ENCODE measurements around the gene AP4S1. TPM values are rescaled to one million over a fixed set of nuclear protein-coding genes. Genes with fewer than 3 reads are reported as not detected.
"Not testable (repeated sequence)": the region's sequence is repeated elsewhere in the genome, so short reads cannot be mapped to it uniquely, and the experiment has no call there.

AP4S1 gene
- total and polyA plus RNA-seq, 2 of the 8 experiments (the other 6 are each of a cell fraction or from before 2014, with no cell fraction given): 2.8 to 9.9 TPM

DNA sequence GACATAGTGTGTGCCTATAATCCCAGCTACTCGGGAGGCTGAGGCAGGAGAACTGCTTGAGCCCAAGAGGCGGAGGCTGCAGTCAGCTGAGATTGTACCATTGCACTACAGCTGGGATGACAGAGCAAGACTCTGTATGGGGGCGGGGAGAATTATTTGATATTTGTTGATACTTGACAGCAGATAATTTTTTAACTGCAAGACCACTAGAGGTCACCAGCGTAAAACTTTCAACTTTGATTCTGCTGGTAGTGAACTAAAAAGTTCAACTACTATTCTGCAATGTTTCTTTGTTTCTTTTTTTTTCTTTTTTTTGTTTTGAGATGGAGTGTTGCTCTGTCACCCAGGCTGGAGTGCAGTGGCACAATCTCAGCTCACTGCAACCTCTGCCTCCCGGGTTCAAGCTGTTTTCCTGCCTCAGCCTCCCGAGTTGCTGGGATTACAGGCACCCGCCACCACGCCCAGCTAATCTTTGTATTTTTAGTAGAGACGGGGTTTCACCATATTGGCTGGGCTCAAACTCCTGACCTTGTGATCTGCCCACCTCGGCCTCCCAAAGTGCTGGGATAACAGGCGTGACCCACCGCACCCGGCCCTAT lies 45.2 kb upstream of the AP4S1 start:
- H2AFZ ChIP-seq (ENCODE audit: low read length); H3K9me3 ChIP-seq (ENCODE audit: insufficient read depth in 2 of 2, low read depth in 1 of 2, low read length in 1 of 2); H3K18ac ChIP-seq (ENCODE audit: extremely low read depth, low read length); H3K56ac ChIP-seq (replicated peaks; ENCODE audit: insufficient read length, low read depth, low read length); H3K27ac ChIP-seq (ENCODE audit: low read depth, low read length); H2BK5ac ChIP-seq (ENCODE audit: low read depth, low read length); H3K4ac ChIP-seq (replicated peaks; ENCODE audit: insufficient read length, low read depth, low read length); H2AK5ac ChIP-seq (ENCODE audit: low read depth, low read length); H4K8ac ChIP-seq (ENCODE audit: extremely low read depth, insufficient read depth, low read length); H3K36me3 ChIP-seq (ENCODE audit: control insufficient read depth in 2 of 4, insufficient read depth in 4 of 4, low read length in 3 of 4); POLR2A ChIA-PET (ENCODE audit: partially characterized antibody); H3K23ac ChIP-seq (ENCODE audit: insufficient read length); H4K91ac ChIP-seq (replicated peaks; ENCODE audit: insufficient read length, low read length); H2BK12ac ChIP-seq (ENCODE audit: low read depth, low read length); H3K14ac ChIP-seq (ENCODE audit: insufficient read length); H2BK20ac ChIP-seq (ENCODE audit: low read length); H3K79me1 ChIP-seq (ENCODE audit: low read depth, low read length); H3K4me2 ChIP-seq (ENCODE audit: insufficient read depth in 1 of 2, low read depth in 2 of 2, low read length in 2 of 2); H3K27me3 ChIP-seq (replicated peaks in 1 of 4; ENCODE audit: control insufficient read depth in 3 of 4, extremely low read depth in 1 of 4, insufficient read depth in 3 of 4, low read length in 3 of 4); H2BK120ac ChIP-seq (replicated peaks; ENCODE audit: low read depth, low read length); H3K9ac ChIP-seq (replicated peaks in 1 of 4; ENCODE audit: extremely low read depth in 1 of 4, low read depth in 3 of 4, low read length in 3 of 4); H2BK15ac ChIP-seq (ENCODE audit: low read length); H3K23me2 ChIP-seq (ENCODE audit: low read depth, low read length); H3K4me3 ChIP-seq (ENCODE audit: extremely low read depth in 1 of 4, insufficient read depth in 2 of 4, low read depth in 3 of 4, low read length in 4 of 4); H3K4me1 ChIP-seq (replicated peaks in 1 of 4; ENCODE audit: control insufficient read depth in 3 of 4, insufficient read depth in 4 of 4, low read length in 3 of 4); H4K20me1 ChIP-seq (replicated peaks in 1 of 2; ENCODE audit: control insufficient read depth in 1 of 2, insufficient read depth in 2 of 2, low read length in 2 of 2); H4K5ac ChIP-seq (ENCODE audit: insufficient read length, low read depth, low read length); DNase-seq (ENCODE audit: low read depth in 1 of 2, low spot score in 2 of 2): not testable (repeated sequence)
- CTCF ChIA-PET (ENCODE audit: partially characterized antibody): interaction anchor here (0.7 to 3.7 kb wide), 22 partner anchors 8 to 1531 kb away, joined by 3 to 22 read pairs (median 4); partner anchors contain the start of gene STRN3
- TF ChIP-seq, protein P1, sequence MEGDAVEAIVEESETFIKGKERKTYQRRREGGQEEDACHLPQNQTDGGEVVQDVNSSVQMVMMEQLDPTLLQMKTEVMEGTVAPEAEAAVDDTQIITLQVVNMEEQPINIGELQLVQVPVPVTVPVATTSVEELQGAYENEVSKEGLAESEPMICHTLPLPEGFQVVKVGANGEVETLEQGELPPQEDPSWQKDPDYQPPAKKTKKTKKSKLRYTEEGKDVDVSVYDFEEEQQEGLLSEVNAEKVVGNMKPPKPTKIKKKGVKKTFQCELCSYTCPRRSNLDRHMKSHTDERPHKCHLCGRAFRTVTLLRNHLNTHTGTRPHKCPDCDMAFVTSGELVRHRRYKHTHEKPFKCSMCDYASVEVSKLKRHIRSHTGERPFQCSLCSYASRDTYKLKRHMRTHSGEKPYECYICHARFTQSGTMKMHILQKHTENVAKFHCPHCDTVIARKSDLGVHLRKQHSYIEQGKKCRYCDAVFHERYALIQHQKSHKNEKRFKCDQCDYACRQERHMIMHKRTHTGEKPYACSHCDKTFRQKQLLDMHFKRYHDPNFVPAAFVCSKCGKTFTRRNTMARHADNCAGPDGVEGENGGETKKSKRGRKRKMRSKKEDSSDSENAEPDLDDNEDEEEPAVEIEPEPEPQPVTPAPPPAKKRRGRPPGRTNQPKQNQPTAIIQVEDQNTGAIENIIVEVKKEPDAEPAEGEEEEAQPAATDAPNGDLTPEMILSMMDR (IDR thresholded peaks at IDR 0.05; ENCODE audit: control extremely low read depth in 1 of 3, insufficient read depth in 1 of 3, low read depth in 1 of 3, low read length in 3 of 3): peak in 2 of 3 experiments; percentile 35 to 46; a peak in 2 of 4 replicates
- TF ChIP-seq RAD21 (IDR thresholded peaks at IDR 0.05 in 1 of 2, conservative IDR thresholded peaks at IDR 0.05 in 1 of 2; ENCODE audit: low read depth in 2 of 2, low read length in 2 of 2): peak; percentile 64 to 66
- WGBS, 2 experiments (ENCODE audit: extremely low coverage in 1 of 2, insufficient coverage in 1 of 2, insufficient read length in 1 of 2, insufficient replicate concordance in 2 of 2, low coverage in 1 of 2, low lambda C conversion rate in 2 of 2, missing lambda C conversion rate in 1 of 2): 73% methylated on average over 13 of the region's 13 CpGs; no CpG with 5 or more reads in 1 of the 2 experiments
- H3K79me2 ChIP-seq (ENCODE audit: control insufficient read depth in 1 of 2, insufficient read depth in 2 of 2, low read length in 2 of 2): peaks cover 0 to 91% of the 10 kb centered on the region in 2 experiments; a peak in 3 of 4 replicates
- peak; percentile 28 for FAIRE-seq
